Measurements from ENCODE around the gene CATSPER3. TPM values are rescaled to one million over a fixed set of nuclear protein-coding genes. Genes with fewer than 3 reads are reported as not detected.

The CATSPER3 gene
- total and polyA plus RNA-seq, 2 of the 13 experiments (the other 11 are each of a cell fraction or from before 2014, with no cell fraction given), result 0.33 to 0.37 TPM

DNA sequence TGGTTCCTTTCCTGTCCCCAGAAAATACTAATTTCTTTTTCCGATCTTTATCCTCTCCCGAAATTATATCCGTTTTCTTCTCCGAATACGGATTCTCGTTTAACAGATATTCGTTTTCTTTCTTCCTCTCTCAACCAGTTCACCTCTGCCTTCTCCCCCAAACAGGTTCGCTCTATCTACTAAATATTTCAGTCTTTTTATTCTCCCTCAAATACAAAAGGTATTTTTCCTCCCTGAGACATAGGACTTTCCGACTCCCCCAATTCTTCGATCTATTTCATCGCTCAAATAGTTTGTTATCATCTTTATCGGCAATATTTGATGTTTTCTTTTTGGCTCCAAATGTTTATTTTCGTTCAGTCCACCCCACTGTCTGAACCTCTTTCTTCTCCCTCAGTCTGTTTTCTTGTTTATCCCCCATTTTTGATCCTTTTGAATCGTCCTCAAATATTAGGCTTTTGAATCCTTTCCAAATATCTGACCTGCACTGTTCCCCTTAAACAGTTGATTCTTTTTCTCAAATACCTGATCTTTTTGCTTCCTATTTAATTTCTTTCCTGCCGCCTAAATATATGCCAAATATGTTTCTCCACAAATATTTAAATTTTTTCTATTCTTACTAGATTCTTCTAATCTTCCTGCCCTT is 61.9 kb downstream of the CATSPER3 start (continued):
- TF ChIP-seq NR2F6 (IDR thresholded peaks at IDR 0.05) (no peak), NR2F6 (CRISPR knock-in tag; IDR thresholded peaks at IDR 0.05) (no peak), BCL6 (CRISPR knock-in tag; IDR thresholded peaks at IDR 0.05) (no peak), KDM4B (CRISPR knock-in tag; IDR thresholded peaks at IDR 0.05) (no peak), LCORL (IDR thresholded peaks at IDR 0.05) (no peak), LCORL (CRISPR knock-in tag; IDR thresholded peaks at IDR 0.05) (no peak)
- TF ChIP-seq, protein P1, sequence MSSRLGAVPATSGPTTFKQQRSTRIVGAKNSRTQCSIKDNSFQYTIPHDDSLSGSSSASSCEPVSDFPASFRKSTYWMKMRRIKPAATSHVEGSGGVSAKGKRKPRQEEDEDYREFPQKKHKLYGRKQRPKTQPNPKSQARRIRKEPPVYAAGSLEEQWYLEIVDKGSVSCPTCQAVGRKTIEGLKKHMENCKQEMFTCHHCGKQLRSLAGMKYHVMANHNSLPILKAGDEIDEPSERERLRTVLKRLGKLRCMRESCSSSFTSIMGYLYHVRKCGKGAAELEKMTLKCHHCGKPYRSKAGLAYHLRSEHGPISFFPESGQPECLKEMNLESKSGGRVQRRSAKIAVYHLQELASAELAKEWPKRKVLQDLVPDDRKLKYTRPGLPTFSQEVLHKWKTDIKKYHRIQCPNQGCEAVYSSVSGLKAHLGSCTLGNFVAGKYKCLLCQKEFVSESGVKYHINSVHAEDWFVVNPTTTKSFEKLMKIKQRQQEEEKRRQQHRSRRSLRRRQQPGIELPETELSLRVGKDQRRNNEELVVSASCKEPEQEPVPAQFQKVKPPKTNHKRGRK (CRISPR knock-in tag; IDR thresholded peaks at IDR 0.05), result no peak
- TF ChIP-seq, protein P2, sequence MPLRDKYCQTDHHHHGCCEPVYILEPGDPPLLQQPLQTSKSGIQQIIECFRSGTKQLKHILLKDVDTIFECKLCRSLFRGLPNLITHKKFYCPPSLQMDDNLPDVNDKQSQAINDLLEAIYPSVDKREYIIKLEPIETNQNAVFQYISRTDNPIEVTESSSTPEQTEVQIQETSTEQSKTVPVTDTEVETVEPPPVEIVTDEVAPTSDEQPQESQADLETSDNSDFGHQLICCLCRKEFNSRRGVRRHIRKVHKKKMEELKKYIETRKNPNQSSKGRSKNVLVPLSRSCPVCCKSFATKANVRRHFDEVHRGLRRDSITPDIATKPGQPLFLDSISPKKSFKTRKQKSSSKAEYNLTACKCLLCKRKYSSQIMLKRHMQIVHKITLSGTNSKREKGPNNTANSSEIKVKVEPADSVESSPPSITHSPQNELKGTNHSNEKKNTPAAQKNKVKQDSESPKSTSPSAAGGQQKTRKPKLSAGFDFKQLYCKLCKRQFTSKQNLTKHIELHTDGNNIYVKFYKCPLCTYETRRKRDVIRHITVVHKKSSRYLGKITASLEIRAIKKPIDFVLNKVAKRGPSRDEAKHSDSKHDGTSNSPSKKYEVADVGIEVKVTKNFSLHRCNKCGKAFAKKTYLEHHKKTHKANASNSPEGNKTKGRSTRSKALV (CRISPR knock-in tag; IDR thresholded peaks at IDR 0.05), result no peak

DNA sequence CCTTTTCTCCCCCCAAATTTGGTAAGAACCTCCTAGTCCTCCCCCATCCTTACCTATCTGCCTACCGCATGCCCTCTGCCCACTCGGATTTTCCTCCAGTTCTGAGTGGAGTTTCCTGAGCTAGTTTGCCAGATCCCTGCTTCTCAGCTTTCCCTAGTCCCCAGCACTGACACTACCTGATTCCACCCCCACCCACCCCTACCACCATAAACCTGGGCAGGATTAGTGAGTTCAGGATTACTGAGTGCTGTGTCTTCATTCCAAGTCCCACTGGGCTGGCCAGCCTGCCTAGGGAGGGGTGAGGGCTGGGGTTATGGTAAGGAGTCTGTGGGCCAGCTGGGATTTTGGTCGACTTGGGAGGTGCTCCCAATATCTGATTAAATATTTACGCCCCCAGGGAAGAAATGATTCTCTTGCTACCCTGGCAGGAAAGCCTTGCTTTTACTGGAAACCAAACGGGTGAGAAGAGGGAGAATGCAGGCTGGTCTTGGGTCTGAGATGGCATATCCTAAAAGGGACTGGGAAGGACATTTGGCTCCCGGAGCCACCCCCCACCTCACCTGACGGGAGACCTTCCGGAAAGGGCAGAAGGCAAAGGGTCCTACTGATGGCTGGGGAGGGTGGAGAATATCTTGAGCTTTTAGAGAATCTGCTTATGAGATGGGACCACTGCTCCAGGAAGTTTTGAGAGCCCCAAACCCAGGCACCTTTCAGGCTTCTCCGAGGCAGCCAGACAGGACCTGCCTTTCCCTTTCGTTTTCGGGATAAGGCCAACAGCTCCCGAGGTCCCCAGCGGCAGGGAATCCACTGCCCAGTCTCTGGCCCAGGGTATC is 62.6 kb downstream of the CATSPER3 start:
- FAIRE-seq, result no peak

More for the DNA sequence above, 62.6 kb downstream of the CATSPER3 start:
- no peak overlapping the region for H2AFZ ChIP-seq (ENCODE audit: low read length)
- H3K79me2 ChIP-seq (ENCODE audit: insufficient read depth, low read length), result peaks cover 26% of the 10 kb centered on the region
- H3K4me3 ChIP-seq (replicated peaks in 1 of 3; ENCODE audit: insufficient read depth in 1 of 3, low read depth in 2 of 3, low read length in 3 of 3), result no peak overlapping the region
- TF ChIP-seq NFYC (CRISPR knock-in tag; IDR thresholded peaks at IDR 0.05) (no peak), SIN3A (IDR thresholded peaks at IDR 0.05; ENCODE audit: borderline replicate concordance, low read depth, low read length) (no peak), RARG (CRISPR knock-in tag; IDR thresholded peaks at IDR 0.05; ENCODE audit: low read depth) (no peak), SALL2 (CRISPR knock-in tag; IDR thresholded peaks at IDR 0.05) (no peak), SSRP1 (CRISPR knock-in tag; IDR thresholded peaks at IDR 0.05) (no peak)
- TF ChIP-seq, protein P3, sequence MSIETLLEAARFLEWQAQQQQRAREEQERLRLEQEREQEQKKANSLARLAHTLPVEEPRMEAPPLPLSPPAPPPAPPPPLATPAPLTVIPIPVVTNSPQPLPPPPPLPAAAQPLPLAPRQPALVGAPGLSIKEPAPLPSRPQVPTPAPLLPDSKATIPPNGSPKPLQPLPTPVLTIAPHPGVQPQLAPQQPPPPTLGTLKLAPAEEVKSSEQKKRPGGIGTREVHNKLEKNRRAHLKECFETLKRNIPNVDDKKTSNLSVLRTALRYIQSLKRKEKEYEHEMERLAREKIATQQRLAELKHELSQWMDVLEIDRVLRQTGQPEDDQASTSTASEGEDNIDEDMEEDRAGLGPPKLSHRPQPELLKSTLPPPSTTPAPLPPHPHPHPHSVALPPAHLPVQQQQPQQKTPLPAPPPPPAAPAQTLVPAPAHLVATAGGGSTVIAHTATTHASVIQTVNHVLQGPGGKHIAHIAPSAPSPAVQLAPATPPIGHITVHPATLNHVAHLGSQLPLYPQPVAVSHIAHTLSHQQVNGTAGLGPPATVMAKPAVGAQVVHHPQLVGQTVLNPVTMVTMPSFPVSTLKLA (IDR thresholded peaks at IDR 0.05), result no peak
- POLR2A ChIA-PET, result interaction anchor here (1.3 kb wide), 1 partner anchor 125 kb away, joined by 3 read pairs; the partner anchor contains the start of gene PCBD2
- in situ Hi-C loops (cut with HindIII; ENCODE audit: extremely low pct_ligation_motif_present, low pct_unique_long_range_greater_than_20kb) (loop anchor here (10.0 kb wide), 2 partner anchors 154 to 304 kb away; no protein-coding TSS in a partner anchor), intact Hi-C loops (cut with micrococcal nuclease; ENCODE audit: unreplicated experiment) (loop anchor here (5.0 kb wide), 2 partner anchors 63 to 162 kb away; partner anchors contain the start of gene CATSPER3)
- no peak overlapping the region for H3K9ac ChIP-seq (ENCODE audit: insufficient read depth, low read depth, low read length)
- H3K27ac ChIP-seq (ENCODE audit: extremely low read length, insufficient read depth, low read length), result no peak overlapping the region
- H3K4me1 ChIP-seq (ENCODE audit: insufficient read depth, low read length), result peaks cover 36% of the 10 kb centered on the region
- over 99% methylated on average over 8 of the region's 13 CpGs for WGBS (ENCODE audit: low lambda C conversion rate)
- no peak for ATAC-seq
- H3K4me2 ChIP-seq (ENCODE audit: low read depth, low read length), result no peak overlapping the region
- no peaks in the 10 kb centered on the region for H3K27me3 ChIP-seq (ENCODE audit: control insufficient read depth in 1 of 2, insufficient read depth in 2 of 2, low read length in 2 of 2)
- H3K36me3 ChIP-seq (replicated peaks in 1 of 2; ENCODE audit: control insufficient read depth in 1 of 2, insufficient read depth in 2 of 2, low read length in 2 of 2), result peaks cover 3 to 14% of the 10 kb centered on the region in 2 experiments; a peak in 3 of 5 replicates
- no peaks in the 10 kb centered on the region for H3K9me3 ChIP-seq (ENCODE audit: low read length)
- no TSS peak for BruUV-seq (replicated peaks)
- CTCF ChIA-PET (ENCODE audit: low intra/inter-chr PET ratio, low total read pairs), result no interaction called here
- DNase-seq (ENCODE audit: low spot score), result no peak
- H4K20me1 ChIP-seq (ENCODE audit: insufficient read depth, low read length), result no peaks in the 10 kb centered on the region
